Motor neuron (in vitro differentiated cells): Measurements from ENCODE around the gene EVI5. TPM values are rescaled to one million over a fixed set of nuclear protein-coding genes. Genes with fewer than 3 reads are reported as not detected.

Source experiments
- ATAC-seq, 8 experiments: fragments of 200-7000 bp; cut with Tn5 transposase; replicated peaks in 6 of 8; 2 replicates each; pipeline ENCODE4 v1.8.0; 2021; ENCODE audit warnings: mild to moderate bottlenecking in 8 of 8, moderate library complexity in 8 of 8
- H3K27ac ChIP-seq, 2 donors: fragments of 250-450 bp; sonication (Bioruptor Pico); 2 replicates each; pipeline ENCODE4 v1.9.0; 2021; ENCODE audit warnings: antibody characterized with exemption in 2 of 2, mild to moderate bottlenecking in 2 of 2, moderate library complexity in 1 of 2
- H3K4me1 ChIP-seq, 2 donors: fragments of 250-450 bp; sonication (Bioruptor Pico); replicated peaks in 1 of 2; 2 replicates each; pipeline ENCODE4 v1.6.1; 2021; ENCODE audit warnings: antibody characterized with exemption in 2 of 2, mild to moderate bottlenecking in 2 of 2, moderate library complexity in 1 of 2
- H3K4me3 ChIP-seq, 5 donors: fragments of 250-450 bp; sonication (Bioruptor Pico); 2 replicates each; pipeline ENCODE4 v1.9.0; 2021; ENCODE audit warnings: antibody characterized with exemption in 5 of 5, mild to moderate bottlenecking in 5 of 5, moderate library complexity in 4 of 5
- WGBS, 10 experiments: fragments of 450-650 bp; shearing (Covaris generic); methylation state at CpG; one replicate each; pipeline ENCODE4 v1.0.0; 2022; 5-methylcytosine and 5-hydroxymethylcytosine counted together
- in situ Hi-C, 9 experiments: fragments of 400-800 bp; cut with MboI; loops; one replicate each; pipeline ENCODE4 v1.15.0; 2021; ENCODE audit warnings: low sequenced_read_pairs in 9 of 9, low pct_unique_long_range_greater_than_20kb in 2 of 9; ENCODE audit not compliant: unreplicated experiment in 9 of 9
- total RNA-seq, 8 experiments: library from RNA; unstranded; fragments of 300-600 nt; gene quantifications; 2 replicates each; pipeline versions ENCODE4 v1.2.3 to v1.2.4, GENCODE V29; 2022

Gene EVI5
- 10 to 100 TPM; 20.9 to 59.0 (median 30.2) TPM for total RNA-seq

- peak within 1 kb of the TSS; percentile 73 to 81 for H3K27ac ChIP-seq
- peaks cover 5 to 6% of the 10 kb centered on the region in 2 donors for H3K4me1 ChIP-seq
- WGBS, 10 experiments: 1 to 20% (median 3%) methylated on average over 2 to 59 of the region's 94 CpGs; no CpG with 5 or more reads in 5 of the 10 experiments
- H3K4me3 ChIP-seq: peak within 1 kb of the TSS; percentile 59 to 83 (median 64)
- in situ Hi-C loops: no loop called here
- peak; percentile 89 to 97 (median 96) for ATAC-seq
Observed at GRCh38 chr1:92784639-92785500, at the start of gene EVI5. Gene EVI5, minus strand, starts transcription at chr1:92785108. Its CDS starts 48,562 bp downstream, at chr1:92736546.

GRCh38 chr1:92834617-92835016 is 49.7 kb upstream of the EVI5 start:
- Histone ChIP-seq H3K4me3 (no peak overlapping the region), H3K4me1 (peaks cover 18 to 21% of the 10 kb centered on the region in 2 donors), H3K27ac (no peak overlapping the region)
- ATAC-seq: peak in 1 of 8 experiments; percentile 2
- in situ Hi-C loops: no loop called here
- 0 to 100% (median 94%) methylated on average over 1 to 5 of the region's 5 CpGs; no CpG with 5 or more reads in 3 of the 10 experiments for WGBS, 10 experiments

- Histone ChIP-seq H3K4me3 (peak overlapping the region in 4 of 5 donors; percentile 68 to 95 (median 84)), H3K4me1 (peaks cover 18 to 21% of the 10 kb centered on the region in 2 donors), H3K27ac (no peak overlapping the region)
- ATAC-seq: no peak
- 0 to 96% (median 70%) methylated on average over 1 to 5 of the region's 5 CpGs; no CpG with 5 or more reads in 2 of the 10 experiments for WGBS, 10 experiments
- in situ Hi-C loops: no loop called here
Observed at GRCh38 chr1:92833840-92834239, 48.9 kb upstream of the EVI5 start.

- WGBS, 10 experiments: 0 to 5% (median 1%) methylated on average over 6 to 16 of the region's 19 CpGs; no CpG with 5 or more reads in 1 of the 10 experiments
- in situ Hi-C loops: no loop called here
- ATAC-seq: no peak
Observed at GRCh38 chr1:92832537-92833114, 47.7 kb upstream of the EVI5 start.

GRCh38 chr1:92831762-92832536 is 47.0 kb upstream of the EVI5 start, which contains the start of gene RPL5:
Gene RPL5, plus strand, starts transcription at chr1:92832040. Its CDS starts 75 bp downstream, at chr1:92832115.
- peak within 1 kb of the TSS; percentile 68 to 95 (median 90) for H3K4me3 ChIP-seq
- peak within 1 kb of the TSS; percentile 83 to 91 for H3K27ac ChIP-seq
- peaks cover 18 to 21% of the 10 kb centered on the region in 2 donors for H3K4me1 ChIP-seq
- in situ Hi-C loops: no loop called here
- WGBS, 10 experiments: 1 to 20% (median 5%) methylated on average over 1 to 37 of the region's 57 CpGs; no CpG with 5 or more reads in 1 of the 10 experiments
- ATAC-seq: peak; percentile 78 to 96 (median 93)

More at GRCh38 chr1:92832537-92833114, 47.7 kb upstream of the EVI5 start:
- peak overlapping the region; percentile 83 to 91 for H3K27ac ChIP-seq
- H3K4me1 ChIP-seq: peaks cover 18 to 21% of the 10 kb centered on the region in 2 donors
- peak overlapping the region; percentile 68 to 95 (median 90) for H3K4me3 ChIP-seq

GRCh38 chr1:92831368-92831761 is 46.5 kb upstream of the EVI5 start:
- in situ Hi-C loops: no loop called here
- ATAC-seq: peak in 5 of 8 experiments; percentile 1 to 7 (median 3)
- 0 to 72% (median 60%) methylated on average over 1 to 4 of the region's 4 CpGs; no CpG with 5 or more reads in 3 of the 10 experiments for WGBS, 10 experiments
- Histone ChIP-seq H3K27ac (no peak overlapping the region), H3K4me1 (peaks cover 18 to 21% of the 10 kb centered on the region in 2 donors), H3K4me3 (peak overlapping the region in 4 of 5 donors; percentile 68 to 95 (median 84))

GRCh38 chr1:92826792-92827191 is 41.9 kb upstream of the EVI5 start:
- Histone ChIP-seq H3K4me1 (no peaks in the 10 kb centered on the region), H3K27ac (no peak overlapping the region), H3K4me3 (no peak overlapping the region)
- in situ Hi-C loops: no loop called here
- no peak for ATAC-seq
- 20 to 80% (median 64%) methylated on average over 1 to 5 of the region's 6 CpGs; no CpG with 5 or more reads in 5 of the 10 experiments for WGBS, 10 experiments

- Histone ChIP-seq H3K4me3 (no peak overlapping the region), H3K4me1 (no peaks in the 10 kb centered on the region), H3K27ac (no peak overlapping the region)
- no peak for ATAC-seq
- in situ Hi-C loops: no loop called here
- 43 to 100% (median 83%) methylated on average over 1 to 3 of the region's 3 CpGs; no CpG with 5 or more reads in 3 of the 10 experiments for WGBS, 10 experiments
Observed at GRCh38 chr1:92822879-92823278, 38.0 kb upstream of the EVI5 start.

- in situ Hi-C loops: no loop called here
- no peaks in the 10 kb centered on the region for H3K4me1 ChIP-seq
- no peak overlapping the region for H3K4me3 ChIP-seq
- no peak for ATAC-seq
- no peak overlapping the region for H3K27ac ChIP-seq
- WGBS, 10 experiments: 60 to 100% (median 82%) methylated on average over 1 to 3 of the region's 3 CpGs; no CpG with 5 or more reads in 1 of the 10 experiments
Observed at GRCh38 chr1:92820551-92820950, 35.6 kb upstream of the EVI5 start.

GRCh38 chr1:92820024-92820423 is 35.1 kb upstream of the EVI5 start:
- Histone ChIP-seq H3K4me1 (no peaks in the 10 kb centered on the region), H3K4me3 (no peak overlapping the region), H3K27ac (no peak overlapping the region)
- 30 to 86% (median 66%) methylated on average over 1 to 3 of the region's 3 CpGs; no CpG with 5 or more reads in 1 of the 10 experiments for WGBS, 10 experiments
- ATAC-seq: peak in 3 of 8 experiments; percentile 42 to 83 (median 42)
- in situ Hi-C loops: no loop called here

- Histone ChIP-seq H3K4me1 (no peaks in the 10 kb centered on the region), H3K27ac (no peak overlapping the region), H3K4me3 (no peak overlapping the region)
- peak in 3 of 8 experiments; percentile 53 to 66 (median 61) for ATAC-seq
- in situ Hi-C loops: no loop called here
- 76 to 100% (median 85%) methylated on average over 1 to 3 of the region's 3 CpGs; no CpG with 5 or more reads in 2 of the 10 experiments for WGBS, 10 experiments
Observed at GRCh38 chr1:92817986-92818764, 33.3 kb upstream of the EVI5 start.
